Endothelial cell (in vitro differentiated cells): ENCODE results near the gene ALDH3B2. TPM values are rescaled to one million over a fixed set of nuclear protein-coding genes. Genes with fewer than 3 reads are reported as not detected.

Source experiments
- DNase-seq: peaks from one replicate; pipeline ENCODE4 v3.0.0; 2021; ENCODE audit warnings: low spot score
- H3K27ac Mint-ChIP-seq: one replicate; pipeline ENCODE4 v1.8.0; 2021; ENCODE audit warnings: mixed read lengths, inconsistent platforms; ENCODE audit not compliant: unreplicated experiment
- H3K27me3 Mint-ChIP-seq: one replicate; pipeline ENCODE4 v1.8.0; 2021; ENCODE audit warnings: mild to moderate bottlenecking, moderate library complexity, mixed read lengths, inconsistent platforms; ENCODE audit not compliant: unreplicated experiment
- H3K36me3 Mint-ChIP-seq: one replicate; pipeline ENCODE4 v1.8.0; 2021; ENCODE audit warnings: mild to moderate bottlenecking, low read depth, mixed read lengths, inconsistent platforms; ENCODE audit not compliant: unreplicated experiment
- H3K4me1 Mint-ChIP-seq: one replicate; pipeline ENCODE4 v1.8.0; 2021; ENCODE audit warnings: mild to moderate bottlenecking, mixed read lengths, inconsistent platforms; ENCODE audit not compliant: unreplicated experiment
- H3K4me3 Mint-ChIP-seq: one replicate; pipeline ENCODE4 v1.8.0; 2021; ENCODE audit warnings: mild to moderate bottlenecking, mixed read lengths, inconsistent platforms; ENCODE audit not compliant: unreplicated experiment
- H3K9me3 Mint-ChIP-seq: one replicate; pipeline ENCODE4 v1.8.0; 2021; ENCODE audit warnings: mixed read lengths, inconsistent platforms; ENCODE audit not compliant: unreplicated experiment
- CTCF ChIP-seq: fragments of 200-600 bp; sonication (generic); IDR thresholded peaks from one replicate; pipeline ENCODE4 v1.5.0; 2021; ENCODE audit warnings: antibody characterized with exemption; ENCODE audit not compliant: unreplicated experiment
- total RNA-seq: library from RNA; stranded (reverse); fragmentation: NEBNext Ultra II Directional; extraction: Animal tissue kit (Norgen Biotek cat#: 25700); gene quantifications from one replicate; pipeline ENCODE4 v1.2.1, GENCODE V29; 2021; ENCODE audit not compliant: unreplicated experiment

ALDH3B2 gene
- total RNA-seq, 1 donor from 2014 or later = 0.72 TPM

GRCh38 chr11:67657300-67657699 lies 17.1 kb downstream of the ALDH3B2 start:
- Mint-ChIP-seq H3K27ac (no peak overlapping the region), H3K9me3 (no peaks in the 10 kb centered on the region), H3K4me1 (no peaks in the 10 kb centered on the region), H3K36me3 (no peaks in the 10 kb centered on the region), H3K27me3 (no peaks in the 10 kb centered on the region), H3K4me3 (no peak overlapping the region)
- DNase-seq = no peak
- no peak for TF ChIP-seq CTCF

- Mint-ChIP-seq H3K27me3 (no peaks in the 10 kb centered on the region), H3K4me1 (no peaks in the 10 kb centered on the region), H3K36me3 (no peaks in the 10 kb centered on the region), H3K4me3 (no peak overlapping the region), H3K27ac (no peak overlapping the region), H3K9me3 (no peaks in the 10 kb centered on the region)
- TF ChIP-seq CTCF = no peak
- no peak for DNase-seq
Measured at GRCh38 chr11:67656278-67656922, 18.0 kb downstream of the ALDH3B2 start.

- TF ChIP-seq CTCF = no peak
- Mint-ChIP-seq H3K4me1 (no peaks in the 10 kb centered on the region), H3K27me3 (peaks cover 5% of the 10 kb centered on the region), H3K36me3 (no peaks in the 10 kb centered on the region), H3K27ac (no peak overlapping the region), H3K4me3 (no peak overlapping the region), H3K9me3 (no peaks in the 10 kb centered on the region)
- no peak for DNase-seq
Measured at GRCh38 chr11:67654225-67654624, 20.2 kb downstream of the ALDH3B2 start.

GRCh38 chr11:67652965-67653845 lies 21.2 kb downstream of the ALDH3B2 start:
- no peak overlapping the region for H3K27ac Mint-ChIP-seq
- H3K36me3 Mint-ChIP-seq = no peaks in the 10 kb centered on the region
- H3K27me3 Mint-ChIP-seq = peaks cover 5% of the 10 kb centered on the region
- H3K4me3 Mint-ChIP-seq = no peak overlapping the region
- H3K9me3 Mint-ChIP-seq = no peaks in the 10 kb centered on the region
- no peak for TF ChIP-seq CTCF
- H3K4me1 Mint-ChIP-seq = no peaks in the 10 kb centered on the region
- DNase-seq = no peak
